Spleen (tissue), 7 donors: Measurements from ENCODE around the gene SUCLA2.
"Not testable (repeated sequence)": the region's sequence is repeated elsewhere in the genome, so short reads cannot be mapped to it uniquely, and the experiment has no call there.

Experiments
- POLR2A ChIP-seq, 3 donors: fragments of 450-650 bp; IDR thresholded peaks; one replicate each; pipeline ENCODE4 v1.5.1; 2017; ENCODE audit warnings: antibody characterized with exemption in 3 of 3, mild to moderate bottlenecking in 1 of 3
- POLR2AphosphoS5 ChIP-seq, 3 donors: sonication (generic); formaldehyde crosslinking; IDR thresholded peaks; one replicate each; pipeline ENCODE4 v1.5.1; 2017; ENCODE audit warnings: antibody characterized with exemption in 3 of 3
- TF ChIP-seq, protein P1 (sequence below), 11 experiments: fragments of 200-600 bp in 7 of 11; fragments of 450-650 bp in 4 of 11; sonication (generic) in 4 of 11; IDR thresholded peaks in 8 of 11; conservative IDR thresholded peaks in 3 of 11; 1 replicate in 7 of 11; 2 replicates in 4 of 11; pipeline versions ENCODE4 v1.4.0 to v1.8.0; 2016 to 2021; ENCODE audit warnings: antibody characterized with exemption in 11 of 11, inconsistent platforms in 4 of 11, mild to moderate bottlenecking in 1 of 11
- donor health status: DM: no; HTN: no; CAD: no; lungs with moderate emphysema.
- donor health status: DM: no; HTN: no; CAD: no.
- donor health status: DM: no; HTN: no; CAD: no.

DNA sequence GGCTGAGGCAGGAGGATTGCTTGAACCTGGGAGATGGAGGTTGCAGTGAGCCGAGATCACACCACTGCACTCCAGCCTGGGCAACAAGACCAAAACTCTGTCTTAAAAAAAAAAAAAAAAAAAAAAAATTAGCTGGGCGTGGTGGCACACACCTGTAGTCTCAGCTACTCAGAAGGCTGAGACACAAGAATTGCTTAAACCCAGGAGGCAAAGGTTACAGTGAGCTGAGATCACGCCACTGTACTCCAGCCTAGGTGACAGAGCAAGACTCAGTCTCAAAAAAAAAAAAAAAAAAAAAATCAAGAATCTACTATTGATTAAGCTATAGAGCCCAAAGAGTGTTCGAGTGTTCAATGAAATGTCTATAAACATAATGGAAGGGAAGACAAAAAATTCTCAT, 55.9 kb downstream of the SUCLA2 start:
- TF ChIP-seq, protein P1, sequence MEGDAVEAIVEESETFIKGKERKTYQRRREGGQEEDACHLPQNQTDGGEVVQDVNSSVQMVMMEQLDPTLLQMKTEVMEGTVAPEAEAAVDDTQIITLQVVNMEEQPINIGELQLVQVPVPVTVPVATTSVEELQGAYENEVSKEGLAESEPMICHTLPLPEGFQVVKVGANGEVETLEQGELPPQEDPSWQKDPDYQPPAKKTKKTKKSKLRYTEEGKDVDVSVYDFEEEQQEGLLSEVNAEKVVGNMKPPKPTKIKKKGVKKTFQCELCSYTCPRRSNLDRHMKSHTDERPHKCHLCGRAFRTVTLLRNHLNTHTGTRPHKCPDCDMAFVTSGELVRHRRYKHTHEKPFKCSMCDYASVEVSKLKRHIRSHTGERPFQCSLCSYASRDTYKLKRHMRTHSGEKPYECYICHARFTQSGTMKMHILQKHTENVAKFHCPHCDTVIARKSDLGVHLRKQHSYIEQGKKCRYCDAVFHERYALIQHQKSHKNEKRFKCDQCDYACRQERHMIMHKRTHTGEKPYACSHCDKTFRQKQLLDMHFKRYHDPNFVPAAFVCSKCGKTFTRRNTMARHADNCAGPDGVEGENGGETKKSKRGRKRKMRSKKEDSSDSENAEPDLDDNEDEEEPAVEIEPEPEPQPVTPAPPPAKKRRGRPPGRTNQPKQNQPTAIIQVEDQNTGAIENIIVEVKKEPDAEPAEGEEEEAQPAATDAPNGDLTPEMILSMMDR (IDR thresholded peaks at IDR 0.05 in 8 of 11, conservative IDR thresholded peaks at IDR 0.05 in 3 of 11): not testable (repeated sequence)
- TF ChIP-seq POLR2A, POLR2AphosphoS5 (IDR thresholded peaks at IDR 0.05): not testable (repeated sequence)
